ENCODE results near the gene OBSCN.

The OBSCN gene

GRCh38 chr1:228293393-228293792 lies 85.5 kb downstream of the OBSCN start:
- TF ChIP-seq CTCF (IDR thresholded peaks at IDR 0.05): no peak

GRCh38 chr1:228293816-228294500 lies 86.1 kb downstream of the OBSCN start:
- no peak for TF ChIP-seq CTCF (IDR thresholded peaks at IDR 0.05)

- TF ChIP-seq CTCF (IDR thresholded peaks at IDR 0.05): no peak
These were observed 86.9 kb downstream of the OBSCN start for GRCh38 chr1:228294717-228295116.

GRCh38 chr1:228295201-228295600 lies 87.4 kb downstream of the OBSCN start:
- no peak for TF ChIP-seq CTCF (IDR thresholded peaks at IDR 0.05)

GRCh38 chr1:228295981-228296380 lies 88.1 kb downstream of the OBSCN start:
- TF ChIP-seq CTCF (IDR thresholded peaks at IDR 0.05): no peak

GRCh38 chr1:228297242-228297641 lies 89.4 kb downstream of the OBSCN start:
- TF ChIP-seq CTCF (IDR thresholded peaks at IDR 0.05): no peak

- no peak for TF ChIP-seq CTCF (IDR thresholded peaks at IDR 0.05)
These were observed 90.0 kb downstream of the OBSCN start for GRCh38 chr1:228297822-228298221.

GRCh38 chr1:228298471-228298870 lies 90.6 kb downstream of the OBSCN start:
- no peak for TF ChIP-seq CTCF (IDR thresholded peaks at IDR 0.05)

Data from LNCAP (cell line).